Measurements from ENCODE around the gene STRA6. TPM values are rescaled to one million over a fixed set of nuclear protein-coding genes. Genes with fewer than 3 reads are reported as not detected.

The STRA6 gene
- total and polyA plus RNA-seq, 2 donors (not counting 1 experiment from before 2014, with no cell fraction given) = not detected

DNA sequence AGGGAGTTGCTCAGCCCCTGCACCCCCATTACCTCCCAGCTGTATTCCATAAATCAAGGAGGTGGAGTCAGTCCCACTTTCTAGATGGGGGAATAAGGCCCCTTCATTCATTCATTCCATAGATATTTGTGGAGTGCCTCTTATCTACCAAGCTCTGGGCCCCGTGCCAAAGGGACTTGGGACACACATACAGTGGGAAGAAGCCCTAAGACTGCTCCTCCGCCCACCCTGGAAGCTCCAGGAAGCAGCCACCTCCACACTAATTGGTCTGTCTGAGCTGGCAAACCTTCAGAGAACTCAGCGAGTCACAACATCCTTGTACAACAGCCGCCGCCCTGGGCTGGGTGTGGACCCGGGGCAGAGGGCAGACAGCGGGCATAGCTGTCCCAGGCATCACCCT lies 6.4 kb downstream of the STRA6 start:
- Mint-ChIP-seq H3K4me1 (no peaks in the 10 kb centered on the region), H3K4me3 (no peak overlapping the region), H3K9me3 (ENCODE audit: insufficient read depth) (no peaks in the 10 kb centered on the region), H3K27ac (no peak overlapping the region), H3K27me3 (peaks cover 7% of the 10 kb centered on the region)
- Histone ChIP-seq H3K27ac (ENCODE audit: low read length in 2 of 2) (no peak overlapping the region), H3K79me2 (ENCODE audit: control insufficient read depth, insufficient read depth, low read length) (no peaks in the 10 kb centered on the region), H3K9ac (ENCODE audit: low read length) (no peak overlapping the region), H3K4me1 (ENCODE audit: control insufficient read depth in 2 of 2, insufficient read depth in 2 of 2, low read length in 2 of 2) (no peaks in the 10 kb centered on the region), H3K4me2 (replicated peaks; ENCODE audit: low read depth, low read length, poor library complexity, severe bottlenecking) (no peak overlapping the region), H3K36me3 (replicated peaks in 1 of 2; ENCODE audit: control extremely low read depth in 1 of 2, control insufficient read depth in 1 of 2, extremely low read depth in 1 of 2, insufficient read depth in 2 of 2, low read length in 1 of 2) (no peaks in the 10 kb centered on the region), H4K20me1 (ENCODE audit: control insufficient read depth, insufficient read depth, low read length, poor library complexity, severe bottlenecking) (no peaks in the 10 kb centered on the region), H3K27me3 (replicated peaks in 1 of 4; ENCODE audit: control extremely low read depth in 1 of 4, control insufficient read depth in 3 of 4, insufficient read depth in 4 of 4, low read length in 3 of 4) (peaks cover 0 to 5% (median 0%) of the 10 kb centered on the region in 4 experiments), H2AFZ (ENCODE audit: insufficient read depth, low read depth, low read length, poor library complexity, severe bottlenecking) (no peak overlapping the region), H3K9me3 (ENCODE audit: control extremely low read depth in 1 of 3, control insufficient read depth in 2 of 3, insufficient read depth in 1 of 3, low read length in 2 of 3) (no peaks in the 10 kb centered on the region), H3K4me3 (ENCODE audit: control extremely low read depth in 1 of 5, extremely low read depth in 1 of 5, insufficient read depth in 1 of 5, low read depth in 2 of 5, low read length in 4 of 5) (no peak overlapping the region)
- 85% methylated on average over 7 of the region's 7 CpGs for WGBS (ENCODE audit: insufficient coverage)
- DNase-seq (no peak), ATAC-seq (ENCODE audit: low read depth) (no peak)
- TF ChIP-seq EZH2 (IDR thresholded peaks at IDR 0.05; ENCODE audit: borderline replicate concordance, insufficient read depth, low read depth, low read length, poor library complexity, severe bottlenecking) (no peak), CTCF (IDR thresholded peaks at IDR 0.05) (no peak)
- intact Hi-C loops (cut with micrococcal nuclease) = no loop called here
- ChIA-PET POLR2A (no interaction called here), CTCF (no interaction called here)

GRCh38 chr15:74194572-74195559 lies 7.7 kb downstream of the STRA6 start:
- no peaks in the 10 kb centered on the region for H4K20me1 ChIP-seq (ENCODE audit: control insufficient read depth, insufficient read depth, low read length, poor library complexity, severe bottlenecking)
- H3K4me2 ChIP-seq (replicated peaks; ENCODE audit: low read depth, low read length, poor library complexity, severe bottlenecking) = no peak overlapping the region
- no peaks in the 10 kb centered on the region for H3K4me1 ChIP-seq (ENCODE audit: control insufficient read depth in 2 of 2, insufficient read depth in 2 of 2, low read length in 2 of 2)
- WGBS (ENCODE audit: insufficient coverage) = 87% methylated on average over 13 of the region's 13 CpGs
- H3K9ac ChIP-seq (ENCODE audit: low read length) = no peak overlapping the region
- H3K27ac ChIP-seq (ENCODE audit: low read length in 2 of 2) = no peak overlapping the region
- no peaks in the 10 kb centered on the region for H3K36me3 ChIP-seq (replicated peaks in 1 of 2; ENCODE audit: control extremely low read depth in 1 of 2, control insufficient read depth in 1 of 2, extremely low read depth in 1 of 2, insufficient read depth in 2 of 2, low read length in 1 of 2)
- POLR2A ChIA-PET = no interaction called here
- no peak for TF ChIP-seq CTCF (IDR thresholded peaks at IDR 0.05)
- TF ChIP-seq EZH2 (IDR thresholded peaks at IDR 0.05; ENCODE audit: borderline replicate concordance, insufficient read depth, low read depth, low read length, poor library complexity, severe bottlenecking) = no peak
- no peaks in the 10 kb centered on the region for H3K4me1 Mint-ChIP-seq
- H3K4me3 Mint-ChIP-seq = no peak overlapping the region
- intact Hi-C loops (cut with micrococcal nuclease) = no loop called here
- H3K4me3 ChIP-seq (ENCODE audit: control extremely low read depth in 1 of 5, extremely low read depth in 1 of 5, insufficient read depth in 1 of 5, low read depth in 2 of 5, low read length in 4 of 5) = no peak overlapping the region
- no peaks in the 10 kb centered on the region for H3K9me3 Mint-ChIP-seq (ENCODE audit: insufficient read depth)
- no peak for DNase-seq
- H3K27me3 ChIP-seq (replicated peaks in 1 of 4; ENCODE audit: control extremely low read depth in 1 of 4, control insufficient read depth in 3 of 4, insufficient read depth in 4 of 4, low read length in 3 of 4) = peaks cover 0 to 5% (median 0%) of the 10 kb centered on the region in 4 experiments
- ATAC-seq (ENCODE audit: low read depth) = no peak
- H3K27ac Mint-ChIP-seq = no peak overlapping the region
- H3K79me2 ChIP-seq (ENCODE audit: control insufficient read depth, insufficient read depth, low read length) = no peaks in the 10 kb centered on the region
- H3K27me3 Mint-ChIP-seq = peaks cover 7% of the 10 kb centered on the region
- CTCF ChIA-PET = no interaction called here
- H3K9me3 ChIP-seq (ENCODE audit: control extremely low read depth in 1 of 3, control insufficient read depth in 2 of 3, insufficient read depth in 1 of 3, low read length in 2 of 3) = no peaks in the 10 kb centered on the region
- no peak overlapping the region for H2AFZ ChIP-seq (ENCODE audit: insufficient read depth, low read depth, low read length, poor library complexity, severe bottlenecking)
